HepG2 (cell line): ENCODE measurements around the gene PFDN2. TPM values are rescaled to one million over a fixed set of nuclear protein-coding genes. Genes with fewer than 3 reads are reported as not detected.

Experiments used
- ATAC-seq: fragments of 200-7000 bp; cut with Tn5 transposase; 3 replicates; pipeline ENCODE4 v1.9.1; 2020; ENCODE audit warnings: mild to moderate bottlenecking, moderate library complexity
- BruUV-seq: library from RNA; stranded (reverse); fragments of 400-500 nt; replicated peaks from 2 replicates; lab custom pipeline; 2021; lab: Mats Ljungman, UMichigan
- CTCF ChIA-PET: fragments of 300-600 bp; formaldehyde crosslinking; extraction: SDS; loops from one replicate; lab custom pipeline; 2021; ENCODE audit warnings: low total read pairs, inconsistent platforms, low intra/inter-chr PET ratio; lab: Yijun Ruan, JAX
- POLR2A ChIA-PET: fragments of 350-600 bp; sonication (Branson Sonifier 250); formaldehyde crosslinking; loops from one replicate; lab custom pipeline; 2020; ENCODE audit warnings: antibody characterized with exemption, inconsistent platforms; lab: Yijun Ruan, JAX
- DNase-seq: peaks from one replicate; pipeline ENCODE4 v3.0.0-alpha.2; 2015; ENCODE audit warnings: low spot score
- FAIRE-seq: peaks from 3 replicates; lab custom pipeline; 2011; peaks lifted over from hg19 to GRCh38; lab: Jason Lieb, UNC
- H2AFZ ChIP-seq: one replicate; pipeline ENCODE4 v1.6.1; 2011; ENCODE audit warnings: low read length, inconsistent platforms
- H3K27ac ChIP-seq: fragments of 300-600 bp; 3 replicates; pipeline ENCODE4 v1.8.0; 2011; ENCODE audit warnings: mixed run types, mild to moderate bottlenecking, mixed read lengths, low read length, inconsistent platforms; ENCODE audit not compliant: insufficient read depth; ENCODE audit errors: extremely low read length
- H3K27me3 ChIP-seq, 2 experiments: fragments of 200-600 bp in 1 of 2; 2 replicates in 1 of 2; 3 replicates in 1 of 2; pipeline versions ENCODE4 v1.6.0 to v1.8.0; 2011; ENCODE audit warnings: low read length in 2 of 2, mild to moderate bottlenecking in 2 of 2, moderate library complexity in 2 of 2, inconsistent platforms in 1 of 2; ENCODE audit not compliant: insufficient read depth in 2 of 2, control insufficient read depth in 1 of 2
- H3K36me3 ChIP-seq, 2 experiments: fragments of 200-600 bp in 1 of 2; replicated peaks in 1 of 2; 2 replicates in 1 of 2; 3 replicates in 1 of 2; pipeline versions ENCODE4 v1.5.1 to v1.8.0; 2011; ENCODE audit warnings: low read length in 2 of 2, inconsistent platforms in 1 of 2; ENCODE audit not compliant: insufficient read depth in 2 of 2, control insufficient read depth in 1 of 2
- H3K4me1 ChIP-seq: 2 replicates; pipeline ENCODE4 v1.5.1; 2012; ENCODE audit warnings: low read length, inconsistent platforms; ENCODE audit not compliant: insufficient read depth
- H3K4me2 ChIP-seq: 2 replicates; pipeline ENCODE4 v1.6.0; 2011; ENCODE audit warnings: low read depth, low read length, inconsistent platforms
- H3K4me3 ChIP-seq, 3 experiments: fragments of 200-600 bp in 1 of 3; sonication (generic), shearing (Covaris generic) in 1 of 3; replicated peaks in 1 of 3; 2 replicates each; pipeline ENCODE4 v1.5.1; 2011 to 2016; ENCODE audit warnings: low read length in 3 of 3, inconsistent platforms in 2 of 3, low read depth in 2 of 3, mild to moderate bottlenecking in 2 of 3, control low read depth in 1 of 3, mixed read lengths in 1 of 3; ENCODE audit not compliant: insufficient read depth in 1 of 3
- H3K79me2 ChIP-seq: one replicate; pipeline ENCODE4 v1.6.1; 2011; ENCODE audit warnings: low read length, inconsistent platforms; ENCODE audit not compliant: insufficient read depth
- H3K9ac ChIP-seq: 2 replicates; pipeline ENCODE4 v1.6.0; 2011; ENCODE audit warnings: mild to moderate bottlenecking, low read depth, low read length, inconsistent platforms; ENCODE audit not compliant: insufficient read depth
- H3K9me3 ChIP-seq: 2 replicates; pipeline ENCODE4 v1.5.1; 2012; ENCODE audit warnings: mild to moderate bottlenecking, low read length
- H4K20me1 ChIP-seq: 2 replicates; pipeline ENCODE4 v1.6.0; 2011; ENCODE audit warnings: inconsistent platforms, mild to moderate bottlenecking, low read length, moderate library complexity; ENCODE audit not compliant: insufficient read depth
- ARID4A ChIP-seq: sonication (generic); formaldehyde crosslinking; IDR thresholded peaks from 2 replicates; pipeline ENCODE4 v1.5.0; 2020; ENCODE audit warnings: mild to moderate bottlenecking, missing genetic modification reagents, borderline replicate concordance
- DDIT3 ChIP-seq: sonication (generic); formaldehyde crosslinking; IDR thresholded peaks from 2 replicates; pipeline ENCODE4 v1.4.0; 2020; ENCODE audit warnings: mild to moderate bottlenecking, missing genetic modification reagents
- GFI1 ChIP-seq: sonication (generic); formaldehyde crosslinking; IDR thresholded peaks from 2 replicates; pipeline ENCODE4 v1.5.0; 2020; ENCODE audit warnings: missing genetic modification reagents, mild to moderate bottlenecking, borderline replicate concordance
- HNF4A ChIP-seq: sonication (generic); formaldehyde crosslinking; IDR thresholded peaks from 2 replicates; pipeline ENCODE4 v1.4.0; 2020; ENCODE audit warnings: missing genetic modification reagents
- HOMEZ ChIP-seq: IDR thresholded peaks from 2 replicates; pipeline ENCODE4 v1.6.1; 2016; ENCODE audit warnings: low read depth
- IKZF4 ChIP-seq: sonication (generic); formaldehyde crosslinking; IDR thresholded peaks from 2 replicates; pipeline ENCODE4 v1.5.1; 2020; ENCODE audit warnings: borderline replicate concordance, mild to moderate bottlenecking, low read depth, missing genetic modification reagents; ENCODE audit errors: not compliant biosample characterization
- KLF6 ChIP-seq: IDR thresholded peaks from 2 replicates; pipeline ENCODE4 v1.8.0; 2016; ENCODE audit warnings: missing biosample characterization, missing genetic modification reagents
- NCOR1 ChIP-seq: fragments of 200-600 bp; sonication (generic); IDR thresholded peaks from 2 replicates; pipeline ENCODE4 v1.7.0; 2017; ENCODE audit warnings: antibody characterized with exemption, low read length, borderline replicate concordance
- NR1H2 ChIP-seq: sonication (generic); formaldehyde crosslinking; IDR thresholded peaks from 2 replicates; pipeline ENCODE4 v1.8.1; 2022; ENCODE audit warnings: low read depth, missing genetic modification reagents, borderline replicate concordance
- NR2C2 ChIP-seq: sonication (generic); formaldehyde crosslinking; IDR thresholded peaks from 2 replicates; pipeline ENCODE4 v1.4.0; 2020; ENCODE audit warnings: missing genetic modification reagents, mild to moderate bottlenecking, moderate library complexity, borderline replicate concordance
- NR2F1 ChIP-seq, 2 experiments: fragments of 450-650 bp in 1 of 2; formaldehyde crosslinking in 1 of 2; IDR thresholded peaks; 2 replicates each; pipeline versions ENCODE4 v1.5.0 to v1.6.1; 2016 to 2020; ENCODE audit warnings: mild to moderate bottlenecking in 1 of 2, missing compliant biosample characterization in 1 of 2, missing genetic modification reagents in 1 of 2, moderate library complexity in 1 of 2
- NR2F6 ChIP-seq, 2 experiments: IDR thresholded peaks; 2 replicates each; pipeline ENCODE4 v1.6.1; 2016; ENCODE audit warnings: antibody characterized with exemption in 1 of 2, mild to moderate bottlenecking in 1 of 2
- PHF21A ChIP-seq: sonication (generic); formaldehyde crosslinking; IDR thresholded peaks from 2 replicates; pipeline ENCODE4 v1.5.0; 2020; ENCODE audit warnings: mild to moderate bottlenecking, missing genetic modification reagents
- RARA ChIP-seq: IDR thresholded peaks from 2 replicates; pipeline ENCODE4 v1.6.1; 2016; ENCODE audit warnings: missing genetic modification reagents, missing compliant biosample characterization
- RBM22 ChIP-seq: fragments of 200-400 bp; formaldehyde crosslinking; optimal IDR thresholded peaks from 2 replicates; pipeline ENCODE3; 2017; ENCODE audit warnings: mild to moderate bottlenecking, low read length, moderate library complexity
- REL ChIP-seq: sonication (generic); formaldehyde crosslinking; conservative IDR thresholded peaks from 2 replicates; pipeline ENCODE4 v1.8.0; 2022; ENCODE audit warnings: mild to moderate bottlenecking, missing genetic modification reagents, moderate library complexity
- TFE3 ChIP-seq: IDR thresholded peaks from 2 replicates; pipeline ENCODE4 v1.6.1; 2016
- ZNF460 ChIP-seq: sonication (generic); formaldehyde crosslinking; IDR thresholded peaks from 2 replicates; pipeline ENCODE4 v1.5.1; 2020; ENCODE audit warnings: missing genetic modification reagents, mild to moderate bottlenecking, borderline replicate concordance
- WGBS: methylation state at CpG from one replicate; pipeline ENCODE4 v1.1.6; 2017; ENCODE audit warnings: low lambda C conversion rate; 5-methylcytosine and 5-hydroxymethylcytosine counted together
- in situ Hi-C: cut with HindIII; loops from 2 replicates; pipeline ENCODE4 v1.10.0; 2017; ENCODE audit warnings: low pct_unique_long_range_greater_than_20kb; ENCODE audit not compliant: extremely low pct_ligation_motif_present
- intact Hi-C: fragments of 100-400 bp; cut with micrococcal nuclease; formaldehyde crosslinking; loops from one replicate; pipeline ENCODE4 v1.10.0; 2022; ENCODE audit not compliant: unreplicated experiment
- polyA plus RNA-seq, 8 experiments: library from polyadenylated mRNA; depleted of rRNA in 3 of 8; stranded (reverse) in 7 of 8; unstranded in 1 of 8; fragments of >200 nt; fragmentation: Illumina TruSeq in 4 of 8; extraction: Trizol in 4 of 8; gene quantifications; 2 replicates each; pipeline versions ENCODE4 v1.2.1 to v1.2.3, GENCODE V29; 2011 to 2016; ENCODE audit warnings: low read depth in 4 of 8, missing spikeins in 1 of 8, mixed read lengths in 1 of 8; ENCODE audit not compliant: insufficient read depth in 1 of 8
- total RNA-seq, 5 experiments: library from RNA; depleted of rRNA; stranded (reverse); fragments of >200 nt; fragmentation: Illumina TruSeq; extraction: Trizol; gene quantifications; 2 replicates each; pipeline ENCODE4 v1.2.3, GENCODE V29; 2016; ENCODE audit warnings: low read depth in 1 of 5

Gene PFDN2
- total and polyA plus RNA-seq, 2 of the 13 experiments (the other 11 are each of a cell fraction or from before 2014, with no cell fraction given), result 62.6 to 63.6 TPM

GRCh38 chr1:161091093-161091492 lies 26.7 kb downstream of the PFDN2 start:
- H3K4me1 ChIP-seq, result peaks cover 16% of the 10 kb centered on the region
- intact Hi-C loops (no loop called here), in situ Hi-C loops (loop anchor here (10.0 kb wide), 1 partner anchor 96 kb away; no protein-coding TSS in a partner anchor)
- peaks cover 3 to 38% of the 10 kb centered on the region in 2 experiments; a peak in 3 of 5 replicates for H3K27me3 ChIP-seq
- no peak overlapping the region for H3K27ac ChIP-seq
- H3K9ac ChIP-seq, result no peak overlapping the region
- WGBS, result 4% methylated on average over 4 of the region's 5 CpGs
- H3K4me2 ChIP-seq, result no peak overlapping the region
- ATAC-seq (no peak), DNase-seq (no peak), FAIRE-seq (no peak)
- POLR2A ChIA-PET, result no interaction called here
- H3K9me3 ChIP-seq, result no peaks in the 10 kb centered on the region
- H3K36me3 ChIP-seq, result no peaks in the 10 kb centered on the region
- no TSS peak for BruUV-seq
- H3K79me2 ChIP-seq, result no peaks in the 10 kb centered on the region
- no peak overlapping the region for H2AFZ ChIP-seq
- H4K20me1 ChIP-seq, result no peaks in the 10 kb centered on the region
- H3K4me3 ChIP-seq, result no peak overlapping the region
- CTCF ChIA-PET, result no interaction called here
- TF ChIP-seq KLF6 (CRISPR knock-in tag), result no peak
- peak; percentile 39; the same call in 1 of the 2 replicates for TF ChIP-seq NR2F6 (IDR thresholded peaks at IDR 0.05)
- peak; percentile 35; the same call in 1 of the 2 replicates for TF ChIP-seq NR2F6 (CRISPR knock-in tag; IDR thresholded peaks at IDR 0.05)
- TF ChIP-seq REL (CRISPR knock-in tag), result no peak
- TF ChIP-seq GFI1 (CRISPR knock-in tag), result no peak
- peak; percentile 74 for TF ChIP-seq HNF4A (CRISPR knock-in tag)
- peak; percentile 47 to 61; a peak in 1 of 4 replicates for TF ChIP-seq NR2F1 (CRISPR knock-in tag; IDR thresholded peaks at IDR 0.05)
- TF ChIP-seq ZNF460, result no peak
- TF ChIP-seq NR1H2 (CRISPR knock-in tag), result no peak
- no peak for TF ChIP-seq ARID4A (CRISPR knock-in tag)
- TF ChIP-seq HOMEZ (CRISPR knock-in tag), result no peak
- TF ChIP-seq IKZF4 (CRISPR knock-in tag), result no peak
- no peak for TF ChIP-seq DDIT3
- TF ChIP-seq RARA (CRISPR knock-in tag), result peak; percentile 75
- TF ChIP-seq NR2C2, result peak; percentile 60; the same call in 1 of the 2 replicates
- no peak for TF ChIP-seq TFE3 (CRISPR knock-in tag)
- peak; percentile 53 for TF ChIP-seq NCOR1
- no peak for TF ChIP-seq RBM22
- TF ChIP-seq PHF21A (CRISPR knock-in tag), result no peak
